HepG2 (cell line): ENCODE data around the gene RHBDL1. TPM values are rescaled to one million over a fixed set of nuclear protein-coding genes. Genes with fewer than 3 reads are reported as not detected.

ENCODE experiments used
- ATF6 ChIP-seq: sonication (generic); formaldehyde crosslinking; conservative IDR thresholded peaks from 2 replicates; pipeline ENCODE4 v1.4.0; 2020; ENCODE audit warnings: missing genetic modification reagents
- ATF7 ChIP-seq, 2 experiments: fragments of 450-650 bp in 1 of 2; sonication (generic) in 1 of 2; formaldehyde crosslinking in 1 of 2; IDR thresholded peaks; 2 replicates each; pipeline versions ENCODE4 v1.4.0 to v1.6.1; 2016 to 2020; ENCODE audit warnings: antibody characterized with exemption in 1 of 2, mild to moderate bottlenecking in 1 of 2, missing genetic modification reagents in 1 of 2
- GABPA ChIP-seq, 2 experiments: IDR thresholded peaks; 2 replicates each; pipeline ENCODE4 v1.6.1; 2011 to 2016; ENCODE audit warnings: low read depth in 2 of 2, low read length in 1 of 2, missing biosample characterization in 1 of 2, missing genetic modification characterization in 1 of 2
- KDM2A ChIP-seq: sonication (generic); formaldehyde crosslinking; IDR thresholded peaks from 2 replicates; pipeline ENCODE4 v1.4.0; 2020; ENCODE audit warnings: low read depth, missing genetic modification reagents, borderline replicate concordance
- MAZ ChIP-seq, 2 experiments: sonication (generic) in 1 of 2; formaldehyde crosslinking in 1 of 2; IDR thresholded peaks; 2 replicates each; pipeline versions ENCODE4 v1.5.0 to v1.6.1; 2012 to 2020; ENCODE audit warnings: low read depth in 2 of 2, mild to moderate bottlenecking in 2 of 2, borderline replicate concordance in 1 of 2, improper control_type of control experiment in 1 of 2, low read length in 1 of 2, missing genetic modification reagents in 1 of 2, moderate library complexity in 1 of 2
- PCBP1 ChIP-seq: fragments of 200-400 bp; formaldehyde crosslinking; IDR thresholded peaks from 2 replicates; pipeline ENCODE4 v1.6.1; 2017; ENCODE audit warnings: mild to moderate bottlenecking, low read depth, low read length, borderline replicate concordance
- PCBP2 ChIP-seq: fragments of 200-400 bp; formaldehyde crosslinking; optimal IDR thresholded peaks from 2 replicates; pipeline ENCODE3; 2018; ENCODE audit warnings: low read length, low read depth; ENCODE audit not compliant: poor library complexity, severe bottlenecking
- PRDM4 ChIP-seq: sonication (generic); formaldehyde crosslinking; IDR thresholded peaks from 2 replicates; pipeline ENCODE4 v1.9.0; 2021; ENCODE audit warnings: missing genetic modification reagents, borderline replicate concordance
- RAD21 ChIP-seq: fragments of 450-650 bp; formaldehyde crosslinking; IDR thresholded peaks from 2 replicates; pipeline ENCODE4 v1.5.0; 2020; ENCODE audit warnings: mild to moderate bottlenecking
- SIX4 ChIP-seq: sonication (generic); formaldehyde crosslinking; IDR thresholded peaks from 2 replicates; pipeline ENCODE4 v1.4.0; 2020; ENCODE audit warnings: missing genetic modification reagents
- SMAD3 ChIP-seq: sonication (generic); formaldehyde crosslinking; IDR thresholded peaks from 2 replicates; pipeline ENCODE4 v1.4.0; 2020; ENCODE audit warnings: missing genetic modification reagents
- TARDBP ChIP-seq: sonication (generic); formaldehyde crosslinking; IDR thresholded peaks from 2 replicates; pipeline ENCODE4 v1.8.0; 2022; ENCODE audit warnings: mild to moderate bottlenecking, missing genetic modification reagents
- XRCC5 ChIP-seq: fragments of 200-400 bp; formaldehyde crosslinking; optimal IDR thresholded peaks from 2 replicates; pipeline ENCODE3; 2017; ENCODE audit warnings: mild to moderate bottlenecking, low read length
- ZNF296 ChIP-seq: sonication (generic); formaldehyde crosslinking; conservative IDR thresholded peaks from 2 replicates; pipeline ENCODE4 v1.5.0; 2020; ENCODE audit warnings: mild to moderate bottlenecking, missing genetic modification reagents
- ZNF331 ChIP-seq: sonication (generic); formaldehyde crosslinking; IDR thresholded peaks from 2 replicates; pipeline ENCODE4 v1.4.0; 2020; ENCODE audit warnings: missing genetic modification reagents
- ZNF768 ChIP-seq: sonication (generic); formaldehyde crosslinking; IDR thresholded peaks from 2 replicates; pipeline ENCODE4 v1.4.0; 2020; ENCODE audit warnings: missing genetic modification reagents
- ZNF777 ChIP-seq: sonication (generic); formaldehyde crosslinking; IDR thresholded peaks from 2 replicates; pipeline ENCODE4 v1.4.0; 2020; ENCODE audit warnings: missing genetic modification reagents
- polyA plus RNA-seq, 8 experiments: library from polyadenylated mRNA; depleted of rRNA in 3 of 8; stranded (reverse) in 7 of 8; unstranded in 1 of 8; fragments of >200 nt; fragmentation: Illumina TruSeq in 4 of 8; extraction: Trizol in 4 of 8; gene quantifications; 2 replicates each; pipeline versions ENCODE4 v1.2.1 to v1.2.3, GENCODE V29; 2011 to 2016; ENCODE audit warnings: low read depth in 4 of 8, missing spikeins in 1 of 8, mixed read lengths in 1 of 8; ENCODE audit not compliant: insufficient read depth in 1 of 8
- total RNA-seq, 5 experiments: library from RNA; depleted of rRNA; stranded (reverse); fragments of >200 nt; fragmentation: Illumina TruSeq; extraction: Trizol; gene quantifications; 2 replicates each; pipeline ENCODE4 v1.2.3, GENCODE V29; 2016; ENCODE audit warnings: low read depth in 1 of 5
- TF ChIP-seq, protein P1 (sequence below): sonication (generic); formaldehyde crosslinking; IDR thresholded peaks from 2 replicates; pipeline ENCODE4 v1.4.0; 2020; ENCODE audit warnings: mild to moderate bottlenecking, missing genetic modification reagents
- TF ChIP-seq, protein P2 (sequence below): sonication (generic); formaldehyde crosslinking; IDR thresholded peaks from 2 replicates; pipeline ENCODE4 v1.4.0; 2020; ENCODE audit warnings: missing genetic modification reagents

RHBDL1 gene
- total and polyA plus RNA-seq, 2 of the 13 experiments (the other 11 are each of a cell fraction or from before 2014, with no cell fraction given): 1.8 to 3.8 TPM

DNA sequence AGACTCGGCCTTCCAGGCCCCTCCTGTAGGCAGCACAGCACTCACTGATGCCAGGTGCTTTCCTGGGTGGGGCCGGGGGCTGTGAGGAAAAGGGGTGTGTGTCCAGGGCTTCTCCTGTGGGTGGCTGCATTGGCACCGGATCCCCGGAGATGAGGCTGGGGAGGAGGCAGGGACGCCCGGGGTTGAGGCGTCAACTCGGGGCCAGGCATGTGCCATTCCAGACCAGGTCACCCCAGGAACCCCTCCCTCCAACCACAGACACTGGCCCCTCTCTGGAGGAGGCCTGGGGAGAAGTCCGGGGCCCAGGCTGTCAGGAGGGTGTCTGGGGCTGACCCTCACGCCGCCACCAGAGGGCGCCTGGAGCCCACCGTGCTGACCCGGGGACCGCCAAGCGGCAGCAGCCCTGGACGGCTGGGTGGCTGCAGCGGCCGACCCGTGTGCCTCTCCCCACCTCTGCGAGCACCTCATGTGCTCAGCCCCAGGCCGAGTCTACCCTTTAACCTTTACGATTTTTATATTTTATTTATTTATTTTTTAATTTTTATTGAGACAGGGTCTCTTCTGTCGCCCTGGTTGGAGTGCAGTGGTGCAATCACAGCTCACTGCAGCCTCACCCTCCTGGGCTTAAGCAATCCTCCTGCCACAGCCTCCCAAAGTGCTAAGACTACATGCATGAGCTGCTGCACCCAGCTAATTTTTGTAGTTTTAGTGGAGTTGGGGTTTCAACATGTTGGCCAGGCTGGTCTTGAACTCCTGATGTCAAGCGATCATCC lies 36.3 kb downstream of the RHBDL1 start (continued):
- TF ChIP-seq KDM2A (CRISPR knock-in tag) (peak; percentile 35; the same call in 1 of the 2 replicates), ZNF296 (CRISPR knock-in tag) (no peak), ZNF777 (CRISPR knock-in tag) (peak; percentile 74), PCBP1 (peak; percentile 52; the same call in 1 of the 2 replicates), ZNF331 (CRISPR knock-in tag) (peak; percentile 32; the same call in 1 of the 2 replicates), RAD21 (CRISPR knock-in tag) (peak; percentile 97), PRDM4 (CRISPR knock-in tag) (no peak), PCBP2 (no peak), MAZ (IDR thresholded peaks at IDR 0.05; ENCODE audit: borderline replicate concordance, low read depth, low read length) (0 out of 2 replicates have a peak, but pooled peaks have one; percentile 36), MAZ (CRISPR knock-in tag; IDR thresholded peaks at IDR 0.05; ENCODE audit: low read depth) (no peak), ATF7 (IDR thresholded peaks at IDR 0.05) (no peak), ATF7 (CRISPR knock-in tag; IDR thresholded peaks at IDR 0.05) (no peak), XRCC5 (peak; percentile 31), ZNF768 (peak; percentile 65; the same call in 1 of the 2 replicates), SMAD3 (CRISPR knock-in tag) (0 out of 2 replicates have a peak, but pooled peaks have one; percentile 47), GABPA (IDR thresholded peaks at IDR 0.05; ENCODE audit: low read depth, low read length) (no peak), GABPA (CRISPR knock-in tag; IDR thresholded peaks at IDR 0.05; ENCODE audit: low read depth) (no peak), SIX4 (CRISPR knock-in tag) (no peak), TARDBP (CRISPR knock-in tag) (peak; percentile 14; the same call in 1 of the 2 replicates), ATF6 (CRISPR knock-in tag) (no peak)
- TF ChIP-seq, protein P1, sequence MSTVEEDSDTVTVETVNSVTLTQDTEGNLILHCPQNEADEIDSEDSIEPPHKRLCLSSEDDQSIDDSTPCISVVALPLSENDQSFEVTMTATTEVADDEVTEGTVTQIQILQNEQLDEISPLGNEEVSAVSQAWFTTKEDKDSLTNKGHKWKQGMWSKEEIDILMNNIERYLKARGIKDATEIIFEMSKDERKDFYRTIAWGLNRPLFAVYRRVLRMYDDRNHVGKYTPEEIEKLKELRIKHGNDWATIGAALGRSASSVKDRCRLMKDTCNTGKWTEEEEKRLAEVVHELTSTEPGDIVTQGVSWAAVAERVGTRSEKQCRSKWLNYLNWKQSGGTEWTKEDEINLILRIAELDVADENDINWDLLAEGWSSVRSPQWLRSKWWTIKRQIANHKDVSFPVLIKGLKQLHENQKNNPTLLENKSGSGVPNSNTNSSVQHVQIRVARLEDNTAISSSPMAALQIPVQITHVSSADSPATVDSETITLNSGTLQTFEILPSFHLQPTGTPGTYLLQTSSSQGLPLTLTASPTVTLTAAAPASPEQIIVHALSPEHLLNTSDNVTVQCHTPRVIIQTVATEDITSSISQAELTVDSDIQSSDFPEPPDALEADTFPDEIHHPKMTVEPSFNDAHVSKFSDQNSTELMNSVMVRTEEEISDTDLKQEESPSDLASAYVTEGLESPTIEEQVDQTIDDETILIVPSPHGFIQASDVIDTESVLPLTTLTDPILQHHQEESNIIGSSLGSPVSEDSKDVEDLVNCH: no peak
- TF ChIP-seq, protein P2, sequence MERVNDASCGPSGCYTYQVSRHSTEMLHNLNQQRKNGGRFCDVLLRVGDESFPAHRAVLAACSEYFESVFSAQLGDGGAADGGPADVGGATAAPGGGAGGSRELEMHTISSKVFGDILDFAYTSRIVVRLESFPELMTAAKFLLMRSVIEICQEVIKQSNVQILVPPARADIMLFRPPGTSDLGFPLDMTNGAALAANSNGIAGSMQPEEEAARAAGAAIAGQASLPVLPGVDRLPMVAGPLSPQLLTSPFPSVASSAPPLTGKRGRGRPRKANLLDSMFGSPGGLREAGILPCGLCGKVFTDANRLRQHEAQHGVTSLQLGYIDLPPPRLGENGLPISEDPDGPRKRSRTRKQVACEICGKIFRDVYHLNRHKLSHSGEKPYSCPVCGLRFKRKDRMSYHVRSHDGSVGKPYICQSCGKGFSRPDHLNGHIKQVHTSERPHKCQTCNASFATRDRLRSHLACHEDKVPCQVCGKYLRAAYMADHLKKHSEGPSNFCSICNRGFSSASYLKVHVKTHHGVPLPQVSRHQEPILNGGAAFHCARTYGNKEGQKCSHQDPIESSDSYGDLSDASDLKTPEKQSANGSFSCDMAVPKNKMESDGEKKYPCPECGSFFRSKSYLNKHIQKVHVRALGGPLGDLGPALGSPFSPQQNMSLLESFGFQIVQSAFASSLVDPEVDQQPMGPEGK (CRISPR knock-in tag): peak; percentile 44; the same call in 1 of the 2 replicates
